HG02943 (cell line): Measurements from ENCODE around the gene SYNM.

Experiments
- ATAC-seq: cut with Tn5 transposase; IDR thresholded peaks from one replicate; pipeline ENCODE4 v1.9.1; 2021; ENCODE audit warnings: mild to moderate bottlenecking, low read depth, moderate library complexity; ENCODE audit not compliant: unreplicated experiment

SYNM gene

DNA sequence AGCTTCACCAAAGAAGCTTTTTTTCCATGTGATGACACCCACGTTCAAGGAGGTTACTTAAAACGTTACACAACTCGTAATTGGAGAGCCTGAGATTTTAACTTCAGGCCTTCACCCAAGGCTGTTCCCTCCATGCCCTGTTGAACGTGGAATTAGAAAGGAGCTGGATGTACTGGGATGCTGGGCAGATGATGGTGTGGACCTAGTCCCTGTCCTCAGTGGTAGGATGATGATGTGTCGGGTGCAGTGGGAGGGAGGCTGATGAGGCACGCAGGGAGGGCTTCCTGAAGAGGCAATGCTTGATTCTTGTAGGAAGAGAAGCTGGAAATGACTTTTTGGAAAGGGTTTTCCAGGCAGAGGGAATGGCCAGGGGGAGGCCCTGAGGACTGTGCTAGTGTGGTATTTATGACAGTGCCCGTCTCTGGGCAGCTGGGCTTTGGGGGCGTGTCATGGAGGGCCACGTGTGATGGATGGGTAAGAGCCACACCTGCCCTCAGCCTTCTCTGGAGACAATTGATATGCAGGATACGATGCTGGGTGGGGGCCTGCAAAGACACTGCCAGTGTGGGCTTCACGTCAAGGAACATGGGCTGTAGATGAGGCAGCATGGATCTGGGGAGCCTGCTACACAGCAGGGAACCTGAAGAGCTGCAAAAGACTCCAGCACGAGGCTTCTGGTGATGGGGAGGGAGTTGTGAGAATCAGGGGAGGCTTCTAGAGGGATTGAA is 15.3 kb downstream of the SYNM start:
- ATAC-seq, result no peak

DNA sequence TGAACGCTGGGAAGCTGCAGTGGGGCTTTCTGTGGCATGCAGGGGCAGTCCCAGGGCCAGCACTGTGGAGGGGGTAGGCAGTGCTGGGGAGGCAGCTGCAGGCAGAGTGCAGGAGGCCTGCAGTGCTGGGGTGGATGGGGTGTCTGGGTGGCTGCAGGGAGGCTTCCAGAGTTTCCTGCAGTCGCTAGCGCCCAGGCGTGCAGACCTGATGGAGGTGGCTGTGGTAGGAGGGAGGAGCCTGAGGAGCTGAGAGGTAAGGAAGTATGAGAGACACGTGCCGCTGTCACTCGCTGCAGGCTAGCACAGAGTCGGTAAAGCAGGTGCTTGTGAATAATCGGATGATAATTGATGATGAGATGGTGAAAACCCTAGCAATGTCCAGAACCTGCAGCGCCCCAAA is 16.3 kb downstream of the SYNM start:
- no peak for ATAC-seq

DNA sequence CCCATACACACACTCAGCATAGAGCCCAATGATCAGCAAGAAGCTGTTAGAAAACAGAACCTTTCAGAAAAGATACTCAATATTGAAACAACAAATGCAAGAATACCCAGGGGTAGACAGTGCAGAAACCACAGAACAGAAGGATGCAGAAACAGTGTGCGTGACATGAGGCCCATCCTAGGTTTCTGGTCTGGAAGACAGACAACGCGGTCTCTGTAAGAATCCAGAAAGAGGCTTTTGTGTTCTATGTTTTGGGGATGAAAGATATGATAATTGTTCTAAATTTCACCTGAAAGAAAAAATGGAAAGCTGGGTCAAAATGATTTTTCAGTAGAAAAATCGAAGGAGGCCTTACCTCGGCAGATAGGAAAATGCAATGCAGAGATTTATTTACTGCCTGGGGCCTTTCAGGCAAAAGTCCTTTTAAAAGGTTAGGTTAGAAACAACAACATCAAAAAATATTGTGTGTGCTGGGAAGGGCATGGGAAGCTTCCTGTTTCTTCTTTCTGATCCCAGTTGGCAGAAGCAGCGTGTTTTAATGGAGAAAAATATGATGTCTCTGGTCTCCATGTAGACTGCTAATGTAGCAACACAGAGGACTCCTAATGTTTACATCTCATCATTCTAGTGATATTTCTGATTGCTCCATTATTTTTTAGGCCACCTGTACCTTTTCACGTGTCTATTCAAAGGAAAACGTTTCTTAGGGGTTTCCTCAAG is 17.0 kb downstream of the SYNM start:
- ATAC-seq, result no peak

DNA sequence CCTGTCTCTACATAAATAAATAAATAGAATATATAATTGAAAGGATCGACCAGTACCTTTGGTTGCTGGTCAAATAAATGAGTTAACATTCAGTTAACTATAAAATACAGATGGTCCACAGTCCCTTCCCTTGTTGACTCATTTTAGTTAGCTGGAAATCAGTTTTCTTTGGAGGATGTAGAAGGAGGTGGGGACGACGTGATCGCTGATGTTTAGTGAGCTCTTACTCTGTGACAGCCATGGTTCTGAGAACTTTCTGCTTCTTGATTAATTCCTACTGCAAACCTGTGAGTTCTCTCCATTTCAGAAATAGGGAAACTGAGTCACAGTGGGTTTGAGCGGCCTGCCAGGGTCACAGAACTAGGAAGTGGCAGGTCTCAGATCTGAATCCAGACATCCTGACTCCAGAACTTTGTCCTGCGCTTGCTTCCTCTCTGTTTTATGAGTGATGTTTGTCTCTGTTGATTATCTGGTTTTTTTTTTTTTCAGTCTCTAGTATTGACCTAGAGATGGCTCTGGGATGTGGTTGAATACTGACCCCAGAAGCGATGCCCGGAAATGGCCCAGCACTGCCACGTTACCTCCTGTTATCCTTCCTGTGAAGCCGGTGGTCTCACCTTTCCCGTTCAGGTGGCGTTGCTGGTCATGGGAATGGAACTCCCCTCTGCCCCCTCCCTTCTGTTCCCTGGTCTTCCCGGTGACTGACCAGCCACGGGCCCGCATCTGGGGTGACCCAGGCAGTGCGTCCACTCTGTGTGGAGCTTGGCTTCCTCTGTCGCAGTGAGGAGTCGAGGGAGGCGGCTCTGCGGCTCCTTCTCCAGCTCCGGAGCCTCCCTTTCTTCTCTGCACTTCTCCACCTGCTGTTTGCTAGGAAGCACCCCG is 18.2 kb downstream of the SYNM start:
- ATAC-seq, result no peak

DNA sequence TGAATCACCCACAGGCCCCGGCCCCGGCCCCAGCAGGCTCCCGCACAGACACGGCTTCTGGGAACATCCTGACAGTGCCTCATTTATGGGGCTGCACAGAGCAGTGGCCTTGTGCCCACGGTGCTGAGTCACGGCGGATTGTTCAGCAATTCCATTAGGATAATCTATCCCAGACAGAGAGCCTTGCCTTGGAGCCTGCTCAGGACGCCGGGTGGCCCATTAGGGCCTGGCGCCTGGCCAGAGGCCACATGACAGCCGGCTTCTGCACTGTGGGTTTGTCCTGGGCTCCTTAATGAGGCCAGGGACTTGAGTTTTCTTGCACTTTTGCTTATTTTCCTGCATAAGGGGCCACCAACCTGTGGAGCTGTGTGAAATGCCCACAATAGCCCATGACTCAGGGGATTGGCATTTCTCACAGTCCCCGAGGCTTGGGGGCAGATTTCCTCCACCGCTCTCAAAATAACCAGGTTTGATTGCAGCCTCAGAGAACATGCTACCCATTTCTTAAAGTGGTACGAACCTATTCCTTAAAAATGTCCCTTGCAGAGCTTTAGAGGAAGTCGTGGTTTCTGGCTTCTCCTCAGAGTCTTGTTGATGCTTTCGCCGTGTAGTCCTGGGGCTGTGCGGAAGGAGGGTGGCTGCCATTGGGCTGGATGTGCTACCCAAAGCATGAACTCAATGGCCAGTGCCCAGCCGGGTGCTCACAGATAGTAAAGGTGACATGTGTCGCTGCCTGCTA is 19.0 kb downstream of the SYNM start:
- no peak for ATAC-seq

DNA sequence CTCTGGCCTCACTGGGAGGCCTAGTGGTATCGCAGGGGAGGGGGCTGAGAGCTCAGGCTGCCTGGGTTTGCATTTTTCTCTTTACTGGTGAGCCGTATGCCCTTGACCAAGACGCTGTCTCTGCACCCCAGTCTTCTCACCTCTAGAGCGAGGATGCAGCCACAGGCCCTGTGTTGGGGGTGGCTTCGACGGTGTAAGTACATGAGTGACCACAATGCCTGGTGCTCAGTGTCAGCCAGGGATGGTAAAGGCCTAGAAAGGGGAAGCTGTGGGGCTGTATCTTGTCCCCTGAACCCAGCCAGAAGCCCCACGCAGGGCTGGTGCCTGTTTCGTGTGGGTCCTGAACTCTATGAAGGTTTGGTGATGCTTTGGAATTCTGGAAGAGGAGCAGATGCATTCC is 19.8 kb downstream of the SYNM start:
- no peak for ATAC-seq

DNA sequence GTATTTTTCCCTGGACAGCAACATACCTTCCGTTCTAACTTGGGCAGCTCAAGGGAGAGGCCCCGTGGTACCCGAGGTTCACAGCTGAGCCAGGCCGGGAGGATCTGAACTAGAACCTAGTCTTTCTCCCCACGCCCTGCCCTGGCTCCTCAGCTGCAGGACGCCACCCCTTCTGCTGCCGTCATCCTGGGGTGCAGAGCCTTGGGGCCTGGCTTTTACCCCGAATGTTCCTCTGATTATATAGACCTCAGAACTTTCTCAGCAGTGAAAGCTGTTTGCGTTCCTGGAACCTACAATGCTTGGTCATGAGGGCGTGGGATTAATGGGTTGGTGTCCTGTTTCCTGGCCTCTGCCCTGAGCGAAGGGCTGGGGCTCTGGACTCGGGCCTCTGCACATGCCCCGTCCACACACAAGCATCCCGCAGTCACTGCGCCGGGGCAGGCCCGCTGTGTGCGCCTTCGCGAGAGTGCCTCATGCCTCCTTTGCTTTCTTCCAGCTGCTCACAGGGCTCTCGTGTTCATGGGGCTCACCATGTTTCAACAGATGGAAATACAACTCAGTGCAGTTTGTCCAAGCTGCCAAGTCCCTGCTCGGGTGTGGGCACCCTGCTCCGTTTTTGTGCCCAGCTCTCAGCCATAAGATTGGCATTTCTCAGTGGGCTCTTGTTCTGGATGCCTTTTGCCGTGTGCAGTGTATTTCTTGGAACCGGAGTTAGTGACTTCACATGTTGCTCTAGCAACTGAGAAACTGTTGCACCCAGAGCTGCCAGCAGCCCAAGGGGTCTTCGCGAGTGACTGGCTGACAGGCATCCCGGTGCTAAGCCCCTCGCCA is 20.4 kb downstream of the SYNM start:
- no peak for ATAC-seq

DNA sequence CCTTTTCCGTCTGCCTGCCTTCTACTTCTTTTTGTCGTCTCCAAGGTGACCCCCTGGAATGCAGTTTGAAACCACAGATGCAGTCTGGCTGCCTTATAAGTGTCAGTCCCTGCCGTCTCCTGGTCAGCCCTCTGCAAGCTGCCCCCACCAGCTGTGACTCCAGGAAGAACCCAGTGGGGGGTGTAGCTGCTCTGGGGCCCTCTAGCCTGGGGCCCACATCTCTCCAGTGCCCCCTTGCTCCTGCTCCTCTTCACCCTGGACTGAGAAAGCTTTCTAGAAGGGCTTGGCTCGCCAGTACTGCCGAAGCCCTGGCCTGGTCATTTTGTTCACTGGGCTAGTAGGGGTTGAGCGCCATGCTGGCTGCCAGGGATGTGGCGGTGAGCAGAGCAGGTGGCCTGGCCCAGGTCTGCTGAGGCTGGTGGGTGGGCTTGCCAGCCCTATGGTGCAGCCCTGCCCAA is 21.3 kb downstream of the SYNM start:
- ATAC-seq, result no peak

DNA sequence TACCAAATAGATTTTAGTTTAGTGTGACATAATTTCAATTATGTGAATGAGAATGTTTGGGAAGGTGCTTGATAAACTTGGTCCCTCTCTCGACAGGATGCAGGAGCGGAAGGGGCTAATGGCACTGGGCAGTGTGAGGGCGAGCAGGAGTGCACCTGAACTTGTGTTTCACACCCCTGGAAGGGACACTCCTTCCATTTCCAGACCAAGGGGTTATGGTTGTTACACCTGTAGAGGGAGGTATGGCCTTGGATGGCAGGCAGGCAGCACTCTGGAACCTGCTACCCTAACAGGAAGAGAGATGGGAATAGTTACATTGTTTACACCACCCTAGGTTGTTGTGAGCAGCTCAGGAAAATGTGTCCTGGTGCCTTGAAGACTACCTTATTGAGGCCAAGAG is 22.1 kb downstream of the SYNM start:
- no peak for ATAC-seq

DNA sequence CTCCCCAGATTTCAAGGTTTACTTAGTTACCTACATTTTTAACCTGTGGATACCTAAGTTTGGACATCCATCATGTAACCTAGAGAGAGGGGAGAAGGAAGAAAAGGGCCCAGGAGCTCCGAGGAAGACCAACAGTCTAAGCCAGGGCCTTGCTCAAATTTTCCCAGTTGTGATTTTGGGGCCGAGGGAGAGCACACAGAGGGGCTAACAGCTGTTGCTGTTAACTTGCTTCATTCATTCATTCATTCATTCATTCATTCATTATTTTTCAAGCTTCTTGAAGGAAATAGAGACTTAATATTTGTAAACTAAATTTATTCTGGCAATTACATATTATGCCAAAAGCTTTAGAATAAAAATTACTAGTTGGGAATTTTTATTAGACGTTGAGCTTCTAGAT is 22.9 kb downstream of the SYNM start:
- no peak for ATAC-seq

DNA sequence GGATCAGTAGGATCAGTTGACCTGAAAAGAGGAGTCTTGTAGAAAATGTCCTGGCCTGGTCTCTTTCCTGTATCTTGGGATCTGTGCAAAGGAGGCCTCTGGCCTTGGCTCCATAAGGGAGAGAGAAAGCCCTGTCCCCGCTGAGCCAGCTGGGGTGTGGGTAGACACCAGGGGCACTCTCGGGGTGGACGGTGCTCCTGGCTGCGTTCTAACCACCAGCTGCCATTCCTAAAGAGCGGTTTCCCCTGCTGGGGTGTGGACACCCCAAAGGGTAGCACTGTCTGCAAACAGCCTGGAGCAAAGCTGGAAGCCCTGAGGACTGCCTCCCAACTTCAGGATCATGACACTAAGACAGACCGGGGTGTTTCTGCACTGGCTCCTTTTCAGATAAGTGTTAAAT is 23.5 kb downstream of the SYNM start:
- ATAC-seq, result no peak

DNA sequence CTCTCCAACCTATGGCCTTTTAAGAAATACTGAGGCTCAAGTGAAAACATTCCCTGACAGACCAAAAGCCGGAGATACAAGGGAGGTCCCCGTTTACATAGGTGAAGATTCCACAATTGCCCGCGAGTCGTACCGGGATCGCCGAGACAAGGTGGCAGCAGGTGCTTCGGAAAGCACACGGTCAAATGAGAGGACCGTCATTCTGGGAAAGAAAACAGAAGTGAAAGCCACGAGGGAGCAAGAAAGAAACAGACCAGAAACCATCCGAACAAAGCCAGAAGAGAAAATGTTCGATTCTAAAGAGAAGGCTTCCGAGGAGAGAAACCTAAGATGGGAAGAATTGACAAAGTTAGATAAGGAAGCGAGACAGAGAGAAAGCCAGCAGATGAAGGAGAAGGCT is 24.8 kb downstream of the SYNM start:
- no peak for ATAC-seq

DNA sequence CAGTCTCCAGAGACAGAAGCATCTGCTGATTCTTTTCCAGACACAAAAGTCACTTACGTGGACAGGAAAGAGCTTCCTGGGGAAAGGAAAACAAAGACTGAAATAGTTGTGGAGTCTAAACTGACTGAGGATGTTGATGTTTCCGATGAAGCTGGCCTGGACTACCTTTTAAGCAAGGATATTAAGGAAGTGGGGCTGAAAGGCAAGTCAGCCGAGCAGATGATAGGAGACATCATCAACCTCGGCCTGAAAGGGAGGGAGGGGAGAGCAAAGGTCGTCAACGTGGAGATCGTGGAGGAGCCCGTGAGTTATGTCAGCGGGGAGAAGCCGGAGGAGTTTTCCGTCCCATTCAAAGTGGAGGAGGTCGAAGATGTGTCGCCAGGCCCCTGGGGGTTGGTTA is 25.4 kb downstream of the SYNM start:
- no peak for ATAC-seq

DNA sequence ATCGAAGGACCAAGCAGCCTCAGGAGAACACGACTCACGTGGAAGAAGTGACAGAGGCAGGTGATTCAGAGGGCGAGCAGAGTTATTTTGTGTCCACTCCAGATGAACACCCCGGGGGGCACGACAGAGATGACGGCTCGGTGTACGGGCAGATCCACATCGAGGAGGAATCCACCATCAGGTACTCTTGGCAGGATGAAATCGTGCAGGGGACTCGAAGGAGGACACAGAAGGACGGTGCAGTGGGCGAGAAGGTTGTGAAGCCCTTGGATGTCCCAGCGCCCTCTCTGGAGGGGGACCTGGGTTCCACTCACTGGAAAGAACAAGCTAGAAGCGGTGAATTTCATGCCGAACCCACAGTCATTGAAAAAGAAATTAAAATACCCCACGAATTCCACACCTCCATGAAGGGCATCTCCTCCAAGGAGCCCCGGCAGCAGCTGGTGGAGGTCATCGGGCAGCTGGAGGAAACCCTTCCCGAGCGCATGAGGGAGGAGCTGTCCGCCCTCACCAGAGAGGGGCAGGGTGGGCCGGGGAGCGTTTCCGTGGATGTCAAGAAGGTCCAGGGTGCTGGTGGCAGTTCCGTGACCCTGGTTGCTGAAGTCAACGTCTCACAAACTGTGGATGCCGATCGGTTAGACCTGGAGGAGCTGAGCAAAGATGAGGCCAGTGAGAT is 26.0 kb downstream of the SYNM start:
- no peak for ATAC-seq

DNA sequence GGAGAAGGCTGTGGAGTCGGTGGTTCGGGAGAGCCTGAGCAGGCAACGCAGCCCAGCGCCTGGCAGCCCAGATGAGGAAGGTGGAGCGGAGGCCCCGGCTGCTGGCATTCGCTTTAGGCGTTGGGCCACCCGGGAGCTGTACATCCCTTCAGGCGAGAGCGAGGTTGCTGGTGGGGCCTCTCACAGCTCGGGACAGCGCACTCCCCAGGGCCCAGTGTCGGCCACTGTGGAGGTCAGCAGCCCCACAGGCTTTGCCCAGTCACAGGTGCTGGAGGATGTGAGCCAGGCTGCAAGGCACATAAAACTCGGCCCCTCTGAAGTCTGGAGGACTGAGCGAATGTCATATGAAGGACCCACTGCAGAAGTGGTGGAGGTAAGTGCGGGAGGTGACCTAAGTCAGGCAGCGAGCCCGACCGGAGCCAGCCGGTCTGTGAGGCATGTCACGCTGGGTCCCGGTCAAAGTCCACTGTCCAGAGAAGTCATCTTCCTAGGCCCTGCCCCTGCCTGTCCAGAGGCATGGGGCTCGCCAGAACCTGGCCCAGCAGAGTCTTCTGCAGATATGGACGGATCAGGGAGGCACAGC is 26.7 kb downstream of the SYNM start:
- no peak for ATAC-seq

DNA sequence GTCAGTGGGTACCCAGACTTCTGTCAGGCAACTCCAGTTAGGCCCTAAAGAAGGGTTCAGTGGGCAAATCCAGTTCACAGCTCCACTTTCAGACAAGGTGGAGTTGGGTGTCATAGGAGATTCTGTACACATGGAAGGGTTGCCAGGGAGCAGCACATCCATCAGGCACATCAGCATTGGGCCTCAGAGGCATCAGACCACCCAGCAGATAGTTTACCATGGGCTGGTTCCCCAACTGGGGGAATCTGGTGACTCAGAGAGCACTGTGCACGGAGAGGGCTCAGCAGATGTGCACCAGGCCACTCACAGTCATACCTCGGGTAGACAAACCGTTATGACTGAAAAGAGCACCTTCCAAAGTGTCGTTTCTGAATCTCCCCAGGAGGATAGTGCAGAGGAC is 27.2 kb downstream of the SYNM start:
- no peak for ATAC-seq

DNA sequence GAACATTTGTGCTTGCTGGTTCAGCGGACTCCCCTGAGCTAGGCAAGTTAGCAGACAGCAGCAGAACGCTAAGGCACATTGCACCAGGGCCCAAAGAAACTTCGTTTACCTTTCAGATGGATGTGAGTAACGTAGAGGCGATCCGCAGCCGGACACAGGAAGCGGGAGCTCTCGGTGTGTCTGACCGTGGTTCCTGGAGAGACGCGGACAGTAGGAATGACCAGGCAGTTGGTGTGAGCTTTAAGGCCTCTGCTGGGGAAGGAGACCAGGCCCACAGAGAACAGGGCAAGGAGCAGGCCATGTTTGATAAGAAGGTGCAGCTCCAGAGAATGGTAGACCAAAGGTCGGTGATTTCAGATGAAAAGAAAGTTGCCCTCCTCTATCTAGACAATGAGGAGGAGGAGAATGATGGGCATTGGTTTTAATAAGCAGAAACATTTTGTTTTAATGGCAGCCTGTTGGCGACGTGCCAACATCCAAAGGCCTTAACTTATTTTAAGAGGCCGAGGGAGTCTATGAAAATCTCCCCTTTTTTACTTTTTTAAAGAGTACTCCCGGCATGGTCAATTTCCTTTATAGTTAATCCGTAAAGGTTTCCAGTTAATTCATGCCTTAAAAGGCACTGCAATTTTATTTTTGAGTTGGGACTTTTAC is 27.9 kb downstream of the SYNM start:
- no peak for ATAC-seq

DNA sequence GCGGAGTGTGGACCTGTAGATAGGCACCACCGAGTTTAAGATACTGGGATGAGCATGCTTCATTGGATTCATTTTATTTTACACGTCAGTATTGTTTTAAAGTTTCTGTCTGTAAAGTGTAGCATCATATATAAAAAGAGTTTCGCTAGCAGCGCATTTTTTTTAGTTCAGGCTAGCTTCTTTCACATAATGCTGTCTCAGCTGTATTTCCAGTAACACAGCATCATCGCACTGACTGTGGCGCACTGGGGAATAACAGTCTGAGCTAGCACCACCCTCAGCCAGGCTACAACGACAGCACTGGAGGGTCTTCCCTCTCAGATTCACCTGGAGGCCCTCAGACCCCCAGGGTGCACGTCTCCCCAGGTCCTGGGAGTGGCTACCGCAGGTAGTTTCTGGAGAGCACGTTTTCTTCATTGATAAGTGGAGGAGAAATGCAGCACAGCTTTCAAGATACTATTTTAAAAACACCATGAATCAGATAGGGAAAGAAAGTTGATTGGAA is 29.5 kb downstream of the SYNM start:
- ATAC-seq, result no peak
